HS-5 (cell line): ENCODE measurements around the gene DMD.

Source experiments
- DNase-seq: peaks from one replicate; pipeline ENCODE4 v3.0.0-alpha.2; 2012; ENCODE audit warnings: low read depth

DMD gene

DNA sequence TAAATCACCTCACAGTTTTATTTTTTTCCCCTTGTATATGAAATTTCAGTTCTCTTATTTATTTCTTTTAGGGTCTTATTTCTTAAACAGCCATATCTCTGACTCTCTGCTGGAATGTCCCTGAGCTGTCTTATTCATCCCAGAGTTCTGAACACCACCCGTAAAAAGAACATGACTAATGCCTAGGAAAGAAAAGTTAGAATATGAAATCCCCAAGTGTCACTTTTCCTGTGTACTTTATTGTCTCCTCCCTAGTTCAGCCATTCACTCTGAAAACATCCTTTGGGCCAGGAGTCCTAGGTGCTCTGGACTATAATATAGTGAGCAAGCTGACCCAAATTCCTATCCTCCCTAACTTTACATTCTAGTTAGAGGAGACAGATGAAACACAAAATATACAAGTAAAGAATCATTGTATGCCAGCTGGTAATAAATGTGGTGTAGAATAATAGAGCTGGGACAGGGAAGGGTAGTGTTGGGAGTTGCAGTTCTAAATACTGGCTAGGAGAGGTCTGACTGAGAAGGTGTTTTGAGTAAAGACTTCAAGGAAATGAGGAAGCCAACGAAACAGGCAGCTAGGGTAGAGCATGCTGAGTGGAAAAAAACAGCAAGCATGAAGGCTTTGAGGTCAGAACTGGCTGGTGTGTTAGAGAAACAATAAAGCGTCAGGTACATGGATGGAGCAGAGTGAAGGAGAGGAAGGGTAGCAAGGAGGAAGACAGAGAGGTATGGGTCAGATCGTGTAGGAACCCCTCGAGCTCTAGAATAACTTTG lies 2098.9 kb downstream of the DMD start:
- no peak for DNase-seq

- no peak for DNase-seq
Measured at GRCh38 chrX:31110657-31111056, 2100.7 kb downstream of the DMD start.

DNA sequence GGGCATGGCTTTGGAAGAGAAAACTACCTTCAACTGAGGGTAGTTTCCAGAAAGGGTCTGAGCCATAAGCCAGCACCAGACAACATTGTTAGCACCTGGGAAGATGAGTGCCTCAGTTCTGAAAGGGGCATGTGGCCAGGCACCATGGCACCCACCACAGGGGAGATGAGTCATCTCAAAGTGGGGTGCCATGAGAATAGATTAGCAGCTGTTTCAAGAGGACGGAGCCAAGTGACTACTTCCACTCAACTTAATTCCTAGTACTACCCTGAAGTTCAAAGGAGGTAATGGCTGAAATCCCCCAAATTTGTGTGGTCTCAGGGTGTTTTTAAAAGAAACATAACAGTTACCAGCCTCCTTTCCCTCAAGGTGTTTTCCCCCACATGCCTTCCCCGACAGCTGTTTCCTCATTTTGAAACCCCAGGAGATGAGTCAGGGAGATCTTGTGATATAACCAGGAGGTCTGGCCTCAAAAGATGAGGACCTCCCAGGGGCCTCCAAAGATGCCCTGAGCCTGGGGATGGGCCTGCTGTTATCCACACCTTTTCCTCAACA lies 2111.7 kb downstream of the DMD start:
- no peak for DNase-seq

- no peak for DNase-seq
Measured at GRCh38 chrX:31098079-31098478, 2113.3 kb downstream of the DMD start.

DNA sequence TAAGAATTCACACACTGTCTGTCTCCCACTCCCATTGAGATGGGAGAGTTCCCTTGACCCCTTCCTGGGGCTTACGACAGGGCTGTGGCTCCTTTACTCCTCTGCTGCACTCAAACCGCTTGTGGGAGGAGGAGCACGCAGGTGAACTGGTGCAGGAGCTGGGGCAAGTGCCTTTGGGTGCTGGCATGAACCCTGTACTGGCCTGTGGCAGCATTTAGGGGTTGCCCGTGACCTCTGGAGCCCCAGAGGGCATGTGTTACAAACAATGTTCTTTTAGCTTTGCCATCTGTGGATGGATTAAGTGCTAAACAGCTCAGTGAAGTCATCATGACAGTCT lies 2117.7 kb downstream of the DMD start:
- DNase-seq = no peak

- DNase-seq = no peak
Measured at GRCh38 chrX:31092970-31093638, 2118.2 kb downstream of the DMD start.

- no peak for DNase-seq
Measured at GRCh38 chrX:31092476-31092875, 2118.9 kb downstream of the DMD start.

DNA sequence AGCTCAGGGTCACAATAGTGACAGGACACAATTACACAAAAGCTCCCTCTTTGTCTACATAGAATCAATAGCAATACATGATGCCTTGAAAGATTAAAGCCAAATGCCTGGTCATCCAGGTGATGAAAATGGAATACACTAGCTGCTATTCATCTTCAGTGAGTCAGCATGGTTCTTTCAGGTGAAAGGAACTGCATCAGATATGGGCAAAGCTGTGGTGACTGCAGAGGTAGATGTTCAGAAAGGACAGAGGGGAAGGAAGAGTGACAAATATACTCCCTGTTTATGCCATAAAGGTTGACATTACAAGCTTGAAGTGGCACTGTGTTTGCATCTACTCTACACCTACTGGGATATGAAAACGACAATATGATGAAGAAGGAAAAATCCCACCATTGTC lies 2119.5 kb downstream of the DMD start:
- no peak for DNase-seq

DNA sequence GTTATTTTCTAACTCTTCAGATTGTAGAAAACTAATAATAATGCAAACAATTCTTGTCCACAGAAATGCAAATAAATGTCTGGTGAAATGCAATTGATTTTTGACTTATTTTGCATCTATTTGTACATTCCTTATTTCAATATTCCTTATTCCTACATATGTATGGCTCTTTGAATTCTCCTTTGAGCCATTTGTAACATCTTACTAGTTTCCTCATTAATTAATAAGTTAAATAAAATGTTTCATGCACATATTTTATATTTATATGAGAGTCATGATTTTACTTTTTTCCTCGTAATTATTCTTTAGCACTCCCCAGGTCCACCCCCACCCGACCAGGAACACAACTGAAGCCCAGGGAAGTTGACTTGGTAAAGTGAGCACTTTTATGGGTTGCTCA lies 2136.8 kb downstream of the DMD start:
- no peak for DNase-seq

- DNase-seq = no peak
Measured at GRCh38 chrX:31071725-31072124, 2139.6 kb downstream of the DMD start, which contains the start of gene FTHL17. Gene FTHL17, minus strand, starts transcription at chrX:31072041. Its CDS starts 88 bp downstream, at chrX:31071953.

DNA sequence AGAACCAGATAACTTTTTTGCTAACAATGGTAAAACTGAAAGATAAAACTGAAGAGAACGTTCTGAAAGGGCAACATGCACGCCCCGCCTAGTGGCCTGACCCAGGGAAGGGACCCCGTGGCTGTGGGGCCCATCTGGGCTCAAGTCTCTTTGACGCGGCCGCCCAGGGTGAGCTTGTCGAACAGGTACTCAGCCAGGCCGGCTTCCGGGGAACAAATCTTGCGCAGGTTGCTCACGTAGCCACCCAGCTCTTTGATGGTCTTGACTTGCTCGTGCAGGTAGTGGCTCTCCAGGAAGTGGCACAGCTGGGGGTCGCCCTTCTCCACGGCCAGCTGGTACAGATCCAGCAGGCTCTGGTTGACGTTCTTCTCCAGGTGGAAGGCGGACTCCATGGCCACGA lies 2140.1 kb downstream of the DMD start:
- no peak for DNase-seq

DNA sequence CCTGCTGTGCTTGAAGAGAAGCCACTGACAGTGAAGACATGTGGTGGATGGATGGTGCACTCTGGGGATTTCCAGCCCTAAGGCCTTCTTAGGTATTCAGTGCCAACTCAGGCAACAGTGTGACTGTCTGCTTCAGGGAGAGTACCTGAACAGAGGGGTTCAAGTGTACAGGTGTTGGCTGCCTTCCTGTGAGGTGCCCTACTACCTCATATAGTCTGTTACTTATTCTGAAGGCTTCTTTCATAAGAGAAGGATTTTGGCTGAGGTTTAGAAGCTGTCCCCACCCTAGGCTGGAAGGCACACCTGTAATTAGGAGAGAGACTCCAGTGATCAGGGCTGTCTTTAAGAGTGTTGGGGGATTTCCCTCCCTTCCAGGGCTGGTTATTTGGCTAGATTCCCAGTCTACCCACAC lies 2141.3 kb downstream of the DMD start:
- DNase-seq = no peak
